ENCODE results near the gene CLSTN2. TPM values are rescaled to one million over a fixed set of nuclear protein-coding genes. Genes with fewer than 3 reads are reported as not detected.

Gene CLSTN2
- total RNA-seq, 4 donors from 2014 or later = 3.7 to 9.5 (median 7.4) TPM

DNA sequence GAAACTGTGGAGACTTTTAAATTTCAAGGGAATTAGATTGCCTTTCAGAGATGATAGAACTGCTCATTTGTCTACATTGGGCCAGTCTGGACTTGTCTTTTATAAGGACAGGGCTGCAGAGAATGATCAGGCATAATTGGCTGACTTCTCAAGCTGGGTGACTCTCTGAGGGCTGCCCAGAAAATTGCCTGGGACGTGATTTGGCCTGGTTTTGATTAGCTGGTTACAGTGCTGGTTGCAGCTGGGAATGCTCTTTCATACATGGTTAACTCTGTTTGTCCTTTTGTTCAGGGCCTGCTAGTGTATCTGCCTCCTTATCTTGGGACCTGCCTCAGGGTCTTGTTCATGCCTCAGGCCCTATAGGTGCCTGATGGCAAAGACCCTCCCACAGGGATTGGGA, 245.6 kb downstream of the CLSTN2 start:
- H3K27me3 ChIP-seq = no peaks in the 10 kb centered on the region
- intact Hi-C loops (cut with DNase I) = no loop called here
- WGBS = 77% methylated on average over 1 of the region's 1 CpG
- no peak for TF ChIP-seq POLR2A (IDR thresholded peaks at IDR 0.05; ENCODE audit: low read depth)
- no peak for TF ChIP-seq EP300 (IDR thresholded peaks at IDR 0.05)
- TF ChIP-seq CTCF (IDR thresholded peaks at IDR 0.05) = no peak
- TF ChIP-seq POLR2AphosphoS5 (IDR thresholded peaks at IDR 0.05) = no peak
- H3K36me3 ChIP-seq = no peaks in the 10 kb centered on the region
- peaks cover 3 to 8% (median 3%) of the 10 kb centered on the region in 4 donors for H3K4me1 ChIP-seq
- no peak for DNase-seq (ENCODE audit: extremely low spot score)
- H3K9me3 ChIP-seq = no peaks in the 10 kb centered on the region
- no peak overlapping the region for H3K27ac ChIP-seq (replicated peaks in 1 of 4)
- H3K4me3 ChIP-seq = no peak overlapping the region

GRCh38 chr3:140185375-140185774, 250.4 kb downstream of the CLSTN2 start:
- no peak overlapping the region for H3K4me3 ChIP-seq
- DNase-seq (ENCODE audit: extremely low spot score) = peak; percentile 45
- H3K27me3 ChIP-seq = no peaks in the 10 kb centered on the region
- intact Hi-C loops (cut with DNase I) = no loop called here
- H3K9me3 ChIP-seq = no peaks in the 10 kb centered on the region
- WGBS = 95% methylated on average over 4 of the region's 4 CpGs
- H3K27ac ChIP-seq (replicated peaks in 1 of 4) = no peak overlapping the region
- peaks cover 21 to 37% (median 24%) of the 10 kb centered on the region in 4 donors for H3K4me1 ChIP-seq
- TF ChIP-seq EP300 (IDR thresholded peaks at IDR 0.05) (no peak), CTCF (IDR thresholded peaks at IDR 0.05) (no peak), POLR2A (IDR thresholded peaks at IDR 0.05; ENCODE audit: low read depth) (no peak), POLR2AphosphoS5 (IDR thresholded peaks at IDR 0.05) (no peak)
- no peaks in the 10 kb centered on the region for H3K36me3 ChIP-seq

DNA sequence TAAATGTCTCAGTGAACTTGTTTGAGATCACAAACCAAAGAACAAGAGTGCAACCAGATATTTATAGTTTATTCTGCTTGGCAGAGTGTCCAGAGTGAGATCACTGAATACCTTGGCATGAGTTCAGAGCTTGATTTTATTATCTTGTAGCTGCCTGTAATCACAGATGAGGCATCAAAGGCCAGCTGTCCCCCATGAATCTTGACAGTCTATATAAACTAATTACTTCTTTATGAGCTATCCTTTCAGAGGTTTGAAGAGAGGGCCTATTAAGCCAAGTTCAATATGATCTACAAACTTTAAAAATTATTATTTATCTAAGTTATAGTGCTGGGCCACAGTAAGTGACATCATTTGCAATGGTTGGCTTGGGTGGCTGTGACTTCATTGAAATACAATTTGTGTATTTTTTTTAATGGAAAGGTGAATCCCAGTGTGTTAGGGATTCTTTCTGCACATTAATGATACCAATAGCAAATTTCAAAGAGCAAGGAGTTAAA, 251.5 kb downstream of the CLSTN2 start:
- Histone ChIP-seq H3K27me3 (no peaks in the 10 kb centered on the region), H3K9me3 (no peaks in the 10 kb centered on the region), H3K36me3 (no peaks in the 10 kb centered on the region), H3K27ac (replicated peaks in 1 of 4) (peak overlapping the region; percentile 0 to 51 (median 28)), H3K4me3 (no peak overlapping the region), H3K4me1 (peaks cover 21 to 37% (median 24%) of the 10 kb centered on the region in 4 donors)
- peak; percentile 34 for DNase-seq (ENCODE audit: extremely low spot score)
- TF ChIP-seq CTCF (IDR thresholded peaks at IDR 0.05) = no peak
- no peak for TF ChIP-seq POLR2AphosphoS5 (IDR thresholded peaks at IDR 0.05)
- no peak for TF ChIP-seq POLR2A (IDR thresholded peaks at IDR 0.05; ENCODE audit: low read depth)
- TF ChIP-seq EP300 (IDR thresholded peaks at IDR 0.05) = no peak
- intact Hi-C loops (cut with DNase I) = no loop called here

DNA sequence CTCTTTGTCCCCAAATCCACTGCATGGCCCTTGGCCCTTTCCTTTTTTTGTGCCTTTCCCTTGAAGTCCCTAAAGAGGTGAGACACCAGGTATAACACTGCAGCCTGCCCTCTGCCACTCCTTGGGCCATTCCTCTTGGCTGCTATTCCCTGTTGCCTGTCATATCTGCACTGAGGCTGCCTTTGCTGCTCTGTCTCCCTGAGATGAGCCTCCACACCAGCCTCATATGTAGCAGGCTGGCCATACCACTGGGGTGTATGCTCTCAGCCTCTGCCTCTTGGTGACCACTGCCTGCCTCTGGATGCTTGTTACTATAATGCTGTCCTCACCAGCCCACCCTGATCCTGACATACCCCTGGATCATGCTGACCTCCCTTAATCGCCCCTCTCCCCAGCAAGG, 252.0 kb downstream of the CLSTN2 start:
- WGBS = 92% methylated on average over 1 of the region's 1 CpG
- peak overlapping the region in 3 of 4 donors; percentile 19 to 51 (median 28) for H3K27ac ChIP-seq (replicated peaks in 1 of 4)
- no peak overlapping the region for H3K4me3 ChIP-seq
- H3K9me3 ChIP-seq = no peaks in the 10 kb centered on the region
- no peaks in the 10 kb centered on the region for H3K36me3 ChIP-seq
- peaks cover 21 to 37% (median 24%) of the 10 kb centered on the region in 4 donors for H3K4me1 ChIP-seq
- TF ChIP-seq POLR2AphosphoS5 (IDR thresholded peaks at IDR 0.05) (no peak), CTCF (IDR thresholded peaks at IDR 0.05) (no peak), EP300 (IDR thresholded peaks at IDR 0.05) (no peak), POLR2A (IDR thresholded peaks at IDR 0.05; ENCODE audit: low read depth) (no peak)
- DNase-seq (ENCODE audit: extremely low spot score) = peak; percentile 77
- no peaks in the 10 kb centered on the region for H3K27me3 ChIP-seq
- intact Hi-C loops (cut with DNase I) = no loop called here

- Histone ChIP-seq H3K27ac (replicated peaks in 1 of 4) (no peak overlapping the region), H3K36me3 (no peaks in the 10 kb centered on the region), H3K9me3 (no peaks in the 10 kb centered on the region), H3K27me3 (no peaks in the 10 kb centered on the region), H3K4me3 (no peak overlapping the region), H3K4me1 (peaks cover 21 to 37% (median 24%) of the 10 kb centered on the region in 4 donors)
- 64% methylated on average over 2 of the region's 2 CpGs for WGBS
- TF ChIP-seq EP300 (IDR thresholded peaks at IDR 0.05) (no peak), POLR2AphosphoS5 (IDR thresholded peaks at IDR 0.05) (no peak)
- DNase-seq (ENCODE audit: extremely low spot score) = peak; percentile 60
- intact Hi-C loops (cut with DNase I) = no loop called here
Observed at GRCh38 chr3:140187656-140188221, 252.8 kb downstream of the CLSTN2 start.

Data from esophagus muscularis mucosa (tissue), 4 donors.